ENCODE results near the gene ZNF429.

GRCh38 chr19:21487969-21488368, 17.4 kb upstream of the ZNF429 start:
- no peak for TF ChIP-seq CTCF (optimal IDR thresholded peaks at IDR 0.05 in 1 of 3, IDR thresholded peaks at IDR 0.05 in 1 of 3, conservative IDR thresholded peaks at IDR 0.05 in 1 of 3; ENCODE audit: extremely low read depth in 1 of 3, insufficient read depth in 2 of 3, low read length in 3 of 3)
- no peak for TF ChIP-seq EZH2 (IDR thresholded peaks at IDR 0.05; ENCODE audit: low read length)

All from keratinocyte (primary cell).